Measurements from ENCODE around the gene OR10G2. TPM values are rescaled to one million over a fixed set of nuclear protein-coding genes. Genes with fewer than 3 reads are reported as not detected.

OR10G2 gene
- total RNA-seq, 2 experiments from 2014 or later, result not detected

DNA sequence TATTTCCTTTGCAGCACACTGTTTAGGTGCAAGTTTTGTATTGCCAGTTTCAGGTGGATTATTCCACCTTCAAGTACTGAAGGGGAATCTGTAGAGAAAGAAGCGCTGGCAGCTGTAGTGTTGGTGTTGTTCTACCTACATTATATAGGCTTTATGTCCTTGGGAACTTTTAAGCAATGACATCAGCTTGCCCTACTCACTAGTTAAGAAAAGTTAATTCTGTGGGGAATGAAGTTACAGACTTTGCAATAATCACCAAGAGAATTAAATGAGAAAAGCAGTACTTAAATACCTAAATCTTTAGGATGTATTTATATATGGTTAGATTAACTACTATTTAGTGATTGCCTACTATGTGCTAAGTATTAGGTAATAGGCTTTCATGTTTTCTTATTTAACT, 39.0 kb upstream of the OR10G2 start, which contains the start of gene OR4E1:
OR4E1 (minus strand) TSS at position 101 of the 400 bp plus-strand sequence. CDS start 2,883 bp downstream, outside the sequence.
- Histone ChIP-seq H3K27ac (ENCODE audit: low read depth, low read length, poor library complexity, severe bottlenecking) (no peak within 1 kb of the TSS), H4K20me1 (ENCODE audit: insufficient read depth, low read length) (no peaks in the 10 kb centered on the region), H3K4me3 (ENCODE audit: low read depth, low read length, poor library complexity, severe bottlenecking) (no peak within 1 kb of the TSS), H2AFZ (ENCODE audit: low read length) (no peak within 1 kb of the TSS), H3K79me2 (ENCODE audit: insufficient read depth, low read depth, low read length) (no peaks in the 10 kb centered on the region), H3K4me1 (ENCODE audit: insufficient read depth, low read length, poor library complexity, severe bottlenecking) (no peaks in the 10 kb centered on the region), H3K4me2 (ENCODE audit: low read length) (no peak within 1 kb of the TSS), H3K9me3 (ENCODE audit: low read length) (peaks cover 12% of the 10 kb centered on the region; the same call in 1 of the 2 replicates), H3K9me2 (ENCODE audit: insufficient read depth, low read length) (no peaks in the 10 kb centered on the region), H3K36me3 (ENCODE audit: insufficient read depth, low read length) (no peaks in the 10 kb centered on the region)
- ChIA-PET CTCF (ENCODE audit: unreplicated experiment) (no interaction called here), POLR2A (interaction anchor here (0.7 kb wide), 1 partner anchor 297 kb away, joined by 7 read pairs; no protein-coding TSS in a partner anchor)
- no peak for DNase-seq (ENCODE audit: low spot score)
- intact Hi-C loops (cut with micrococcal nuclease; ENCODE audit: unreplicated experiment), result no loop called here
- TF ChIP-seq EZH2phosphoT487 (IDR thresholded peaks at IDR 0.05; ENCODE audit: borderline replicate concordance, low read depth, low read length), result no peak
- TF ChIP-seq, protein P1, sequence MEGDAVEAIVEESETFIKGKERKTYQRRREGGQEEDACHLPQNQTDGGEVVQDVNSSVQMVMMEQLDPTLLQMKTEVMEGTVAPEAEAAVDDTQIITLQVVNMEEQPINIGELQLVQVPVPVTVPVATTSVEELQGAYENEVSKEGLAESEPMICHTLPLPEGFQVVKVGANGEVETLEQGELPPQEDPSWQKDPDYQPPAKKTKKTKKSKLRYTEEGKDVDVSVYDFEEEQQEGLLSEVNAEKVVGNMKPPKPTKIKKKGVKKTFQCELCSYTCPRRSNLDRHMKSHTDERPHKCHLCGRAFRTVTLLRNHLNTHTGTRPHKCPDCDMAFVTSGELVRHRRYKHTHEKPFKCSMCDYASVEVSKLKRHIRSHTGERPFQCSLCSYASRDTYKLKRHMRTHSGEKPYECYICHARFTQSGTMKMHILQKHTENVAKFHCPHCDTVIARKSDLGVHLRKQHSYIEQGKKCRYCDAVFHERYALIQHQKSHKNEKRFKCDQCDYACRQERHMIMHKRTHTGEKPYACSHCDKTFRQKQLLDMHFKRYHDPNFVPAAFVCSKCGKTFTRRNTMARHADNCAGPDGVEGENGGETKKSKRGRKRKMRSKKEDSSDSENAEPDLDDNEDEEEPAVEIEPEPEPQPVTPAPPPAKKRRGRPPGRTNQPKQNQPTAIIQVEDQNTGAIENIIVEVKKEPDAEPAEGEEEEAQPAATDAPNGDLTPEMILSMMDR (conservative IDR thresholded peaks at IDR 0.05; ENCODE audit: low read length), result no peak
- no TSS peak for BruUV-seq (replicated peaks)

DNA sequence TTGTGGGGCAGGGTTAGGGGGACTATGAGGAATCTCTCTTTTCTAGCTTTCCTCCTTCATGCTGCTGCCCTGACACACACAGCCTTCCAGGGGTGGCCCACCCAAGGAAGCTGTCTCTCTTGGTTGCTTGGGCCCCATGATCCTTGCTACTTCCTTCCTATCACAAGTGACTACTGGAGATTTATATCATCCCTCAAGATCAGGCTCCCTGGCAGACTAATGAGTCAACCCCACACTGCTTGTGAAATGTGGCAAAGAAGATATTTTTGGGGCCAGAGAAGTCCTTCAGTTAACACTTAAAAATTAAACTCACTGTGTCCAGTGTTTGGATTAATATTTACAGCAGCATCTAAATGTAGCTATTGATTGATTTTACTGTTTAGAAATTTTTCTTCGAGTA, 37.4 kb upstream of the OR10G2 start:
- no peaks in the 10 kb centered on the region for H3K9me2 ChIP-seq (ENCODE audit: insufficient read depth, low read length)
- intact Hi-C loops (cut with micrococcal nuclease; ENCODE audit: unreplicated experiment), result no loop called here
- H3K36me3 ChIP-seq (ENCODE audit: insufficient read depth, low read length), result no peaks in the 10 kb centered on the region
- H2AFZ ChIP-seq (ENCODE audit: low read length), result no peak overlapping the region
- H4K20me1 ChIP-seq (ENCODE audit: insufficient read depth, low read length), result no peaks in the 10 kb centered on the region
- no peak overlapping the region for H3K4me2 ChIP-seq (ENCODE audit: low read length)
- no TSS peak for BruUV-seq (replicated peaks)
- no peaks in the 10 kb centered on the region for H3K4me1 ChIP-seq (ENCODE audit: insufficient read depth, low read length, poor library complexity, severe bottlenecking)
- DNase-seq (ENCODE audit: low spot score), result no peak
- no peak for TF ChIP-seq EZH2phosphoT487 (IDR thresholded peaks at IDR 0.05; ENCODE audit: borderline replicate concordance, low read depth, low read length)
- TF ChIP-seq, protein P1 (conservative IDR thresholded peaks at IDR 0.05; ENCODE audit: low read length), result no peak
- H3K4me3 ChIP-seq (ENCODE audit: low read depth, low read length, poor library complexity, severe bottlenecking), result no peak overlapping the region
- ChIA-PET CTCF (ENCODE audit: unreplicated experiment) (no interaction called here), POLR2A (interaction anchor here (1.1 kb wide), 1 partner anchor 20 kb away, joined by 4 read pairs; no protein-coding TSS in a partner anchor)
- H3K79me2 ChIP-seq (ENCODE audit: insufficient read depth, low read depth, low read length), result no peaks in the 10 kb centered on the region
- H3K9me3 ChIP-seq (ENCODE audit: low read length), result peaks cover 12% of the 10 kb centered on the region; the same call in 1 of the 2 replicates
- no peak overlapping the region for H3K27ac ChIP-seq (ENCODE audit: low read depth, low read length, poor library complexity, severe bottlenecking)

DNA sequence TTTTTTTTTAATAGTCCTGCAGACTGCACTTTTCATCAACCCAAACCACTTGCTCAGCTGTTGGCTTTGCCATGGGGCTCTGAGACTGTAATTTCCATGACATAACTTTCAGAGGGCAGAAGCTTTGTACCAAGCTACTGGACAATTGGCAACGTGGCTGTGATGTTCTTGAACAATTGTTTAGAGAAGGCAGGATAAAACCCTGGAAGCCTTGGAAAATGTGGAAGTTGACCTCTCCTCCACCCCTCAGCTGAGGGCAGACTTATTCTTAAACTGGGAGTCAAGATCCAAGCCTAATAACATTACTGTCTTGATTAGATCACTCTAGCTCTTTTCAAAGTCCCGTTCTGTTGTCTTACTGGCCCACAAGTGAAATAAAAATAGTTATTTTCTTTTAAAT, 36.6 kb upstream of the OR10G2 start:
- Histone ChIP-seq H3K27ac (ENCODE audit: low read depth, low read length, poor library complexity, severe bottlenecking) (no peak overlapping the region), H3K4me1 (ENCODE audit: insufficient read depth, low read length, poor library complexity, severe bottlenecking) (no peaks in the 10 kb centered on the region), H3K4me3 (ENCODE audit: low read depth, low read length, poor library complexity, severe bottlenecking) (no peak overlapping the region), H3K79me2 (ENCODE audit: insufficient read depth, low read depth, low read length) (no peaks in the 10 kb centered on the region), H3K9me3 (ENCODE audit: low read length) (peaks cover 12% of the 10 kb centered on the region; the same call in 1 of the 2 replicates), H3K9me2 (ENCODE audit: insufficient read depth, low read length) (no peaks in the 10 kb centered on the region), H3K36me3 (ENCODE audit: insufficient read depth, low read length) (no peaks in the 10 kb centered on the region), H3K4me2 (ENCODE audit: low read length) (no peak overlapping the region), H2AFZ (ENCODE audit: low read length) (no peak overlapping the region), H4K20me1 (ENCODE audit: insufficient read depth, low read length) (no peaks in the 10 kb centered on the region)
- intact Hi-C loops (cut with micrococcal nuclease; ENCODE audit: unreplicated experiment), result no loop called here
- TF ChIP-seq EZH2phosphoT487 (IDR thresholded peaks at IDR 0.05; ENCODE audit: borderline replicate concordance, low read depth, low read length), result no peak
- TF ChIP-seq, protein P1 (conservative IDR thresholded peaks at IDR 0.05; ENCODE audit: low read length), result no peak
- CTCF ChIA-PET (ENCODE audit: unreplicated experiment), result no interaction called here
- POLR2A ChIA-PET, result interaction anchor here (0.6 to 1.1 kb wide), 4 partner anchors 13 to 225 kb away, joined by 3 to 4 read pairs (median 3); no protein-coding TSS in a partner anchor
- DNase-seq (ENCODE audit: low spot score), result no peak
- BruUV-seq (replicated peaks), result no TSS peak
